T-helper 2 cell treated with Interferon-gamma antibody and Interleukin-4, amounts not matched to agents 5 μg/mL and 100 μg/mL, for 36 hours (primary cell): ENCODE data around the gene OR5F1.

Experiments used
- DNase-seq: peaks from one replicate; pipeline ENCODE4 v3.0.0; 2021; ENCODE audit warnings: low spot score
- H3K27ac Mint-ChIP-seq: one replicate; pipeline ENCODE4 v1.8.0; 2021; ENCODE audit warnings: mild to moderate bottlenecking, mixed read lengths
- H3K27me3 Mint-ChIP-seq: one replicate; pipeline ENCODE4 v1.8.0; 2021; ENCODE audit warnings: low read depth, mixed read lengths
- H3K36me3 Mint-ChIP-seq: one replicate; pipeline ENCODE4 v1.8.0; 2021; ENCODE audit warnings: low read depth, mixed read lengths
- H3K4me1 Mint-ChIP-seq: one replicate; pipeline ENCODE4 v1.8.0; 2021; ENCODE audit warnings: low read depth, mixed read lengths
- H3K4me3 Mint-ChIP-seq: one replicate; pipeline ENCODE4 v1.8.0; 2022; ENCODE audit warnings: mild to moderate bottlenecking, moderate library complexity, mixed read lengths
- H3K9me3 Mint-ChIP-seq: one replicate; pipeline ENCODE4 v1.8.0; 2021; ENCODE audit warnings: mixed read lengths

The OR5F1 gene

DNA sequence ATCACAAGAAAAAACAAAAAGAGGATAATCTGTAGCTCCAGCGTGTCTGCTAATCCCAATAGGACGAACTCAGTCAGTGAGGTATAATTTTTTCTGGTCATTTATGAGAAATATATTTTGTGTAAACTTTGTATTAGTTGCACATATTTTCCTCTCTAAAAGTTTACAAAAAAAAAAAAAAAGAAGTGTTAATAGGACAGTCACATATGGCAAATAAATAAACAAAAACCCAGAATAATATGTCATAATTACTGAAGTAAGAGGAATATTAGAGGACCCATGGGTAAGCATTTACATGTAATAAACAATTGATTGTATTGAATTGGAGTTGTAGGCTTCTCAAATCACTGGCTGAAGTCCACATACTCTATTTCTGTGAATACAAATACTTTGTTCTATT lies at the start of gene OR5F1:
Gene OR5F1 (minus strand): TSS at position 101 of the 400 bp plus-strand sequence. CDS start 0 bp downstream, at position 101.
- Mint-ChIP-seq H3K36me3 (no peaks in the 10 kb centered on the region), H3K4me3 (no peak within 1 kb of the TSS), H3K27ac (no peak within 1 kb of the TSS), H3K4me1 (no peaks in the 10 kb centered on the region), H3K9me3 (peaks cover 42% of the 10 kb centered on the region), H3K27me3 (no peaks in the 10 kb centered on the region)
- DNase-seq: no peak

DNA sequence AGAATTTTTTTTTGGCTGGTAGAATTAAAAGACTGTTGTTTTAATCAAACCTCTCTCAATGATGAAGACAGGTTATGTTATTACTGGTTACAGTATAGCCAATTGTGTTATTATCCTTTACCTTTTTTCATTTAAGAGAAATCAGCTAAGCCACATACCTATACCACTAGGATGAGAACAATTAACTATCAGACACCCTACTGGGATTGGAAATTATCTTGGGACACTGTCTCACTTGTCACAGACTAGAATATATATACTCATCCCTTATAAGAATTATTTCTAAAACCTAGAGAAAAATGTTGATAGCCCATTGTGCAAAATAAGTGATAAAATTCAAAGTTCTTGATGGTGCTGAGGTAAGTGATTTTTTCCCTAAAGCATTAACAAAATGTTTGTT lies 32.9 kb upstream of the OR5F1 start, which contains the start of gene OR5AS1:
Gene OR5AS1 (plus strand): TSS at position 301 of the 400 bp plus-strand sequence. CDS start 2,765 bp downstream, outside the sequence.
- Mint-ChIP-seq H3K4me1 (no peaks in the 10 kb centered on the region), H3K27ac (no peak within 1 kb of the TSS)

DNA sequence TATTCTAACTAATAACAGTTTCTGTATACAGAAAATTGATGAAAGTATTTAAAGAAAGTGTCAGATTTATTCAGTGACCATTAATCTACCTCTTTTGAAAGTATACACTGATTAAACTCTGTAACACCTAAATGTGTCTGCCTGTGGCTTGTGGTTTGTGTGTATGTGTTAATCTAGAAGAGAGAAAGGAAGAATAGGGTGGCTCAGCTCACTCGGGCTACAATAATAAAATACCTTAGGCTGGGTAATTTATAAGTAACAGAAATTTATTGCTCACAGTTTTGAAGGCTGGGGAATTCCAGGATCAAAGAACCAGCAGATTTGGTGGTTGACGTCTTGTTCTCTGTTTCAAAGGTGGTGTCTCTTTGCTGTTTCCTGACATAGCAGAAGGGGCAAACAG lies 19.4 kb upstream of the OR5F1 start:
- H3K4me3 Mint-ChIP-seq: no peak overlapping the region
- no peaks in the 10 kb centered on the region for H3K36me3 Mint-ChIP-seq
- H3K27ac Mint-ChIP-seq: no peak overlapping the region
- no peaks in the 10 kb centered on the region for H3K27me3 Mint-ChIP-seq
- no peaks in the 10 kb centered on the region for H3K4me1 Mint-ChIP-seq
- peaks cover 49% of the 10 kb centered on the region for H3K9me3 Mint-ChIP-seq
- no peak for DNase-seq

More for the DNA sequence above, 32.9 kb upstream of the OR5F1 start, which contains the start of gene OR5AS1:
- H3K36me3 Mint-ChIP-seq: no peaks in the 10 kb centered on the region
- peaks cover 44% of the 10 kb centered on the region for H3K9me3 Mint-ChIP-seq
- no peak for DNase-seq
- no peaks in the 10 kb centered on the region for H3K27me3 Mint-ChIP-seq
- H3K4me3 Mint-ChIP-seq: no peak within 1 kb of the TSS

DNA sequence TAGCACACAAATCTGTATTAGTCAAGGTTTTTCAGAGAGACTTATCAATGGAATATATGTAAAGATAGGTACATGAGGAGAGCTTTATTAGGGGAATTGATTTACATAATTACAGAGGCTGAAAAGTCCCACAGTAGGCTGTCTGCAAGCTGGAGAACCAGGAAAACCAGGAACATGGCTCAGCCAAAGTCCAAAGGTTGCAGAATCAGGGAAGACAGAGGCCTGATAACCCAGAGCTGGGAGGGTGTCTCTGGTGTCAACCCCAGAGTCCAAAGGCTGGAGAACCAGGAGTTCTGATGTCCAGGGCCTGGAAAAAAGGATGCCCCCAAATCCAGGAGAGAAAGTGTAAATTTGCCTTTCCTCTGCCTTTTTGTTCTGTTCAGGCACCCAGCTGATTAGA lies 16.3 kb upstream of the OR5F1 start:
- no peaks in the 10 kb centered on the region for H3K36me3 Mint-ChIP-seq
- no peak overlapping the region for H3K27ac Mint-ChIP-seq
- peaks cover 45% of the 10 kb centered on the region for H3K9me3 Mint-ChIP-seq
- no peaks in the 10 kb centered on the region for H3K4me1 Mint-ChIP-seq
- H3K4me3 Mint-ChIP-seq: no peak overlapping the region
- no peaks in the 10 kb centered on the region for H3K27me3 Mint-ChIP-seq
- DNase-seq: no peak

DNA sequence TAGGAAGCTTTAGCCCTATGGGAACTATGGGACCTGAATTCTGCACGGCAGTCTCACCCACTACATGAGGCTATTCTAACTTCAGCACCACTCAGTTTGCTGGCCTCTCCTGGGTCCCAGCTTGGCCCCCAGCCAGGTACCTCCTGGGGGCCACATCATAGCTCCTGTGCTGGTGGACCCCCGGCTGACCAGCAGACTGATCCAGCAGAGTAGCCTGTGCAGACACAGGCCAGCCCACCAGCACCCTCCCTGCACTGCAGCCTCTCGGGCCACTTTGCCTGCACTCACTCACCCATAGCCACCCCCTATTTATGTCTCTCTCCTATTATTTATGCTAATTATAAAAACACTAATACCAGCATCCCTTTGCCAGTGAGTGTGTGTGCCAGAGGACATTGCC lies 23.5 kb downstream of the OR5F1 start:
- H3K4me3 Mint-ChIP-seq: no peak overlapping the region
- no peak overlapping the region for H3K27ac Mint-ChIP-seq
- DNase-seq: no peak
- no peaks in the 10 kb centered on the region for H3K27me3 Mint-ChIP-seq
- H3K9me3 Mint-ChIP-seq: peaks cover 44% of the 10 kb centered on the region
- H3K4me1 Mint-ChIP-seq: no peaks in the 10 kb centered on the region
- no peaks in the 10 kb centered on the region for H3K36me3 Mint-ChIP-seq

DNA sequence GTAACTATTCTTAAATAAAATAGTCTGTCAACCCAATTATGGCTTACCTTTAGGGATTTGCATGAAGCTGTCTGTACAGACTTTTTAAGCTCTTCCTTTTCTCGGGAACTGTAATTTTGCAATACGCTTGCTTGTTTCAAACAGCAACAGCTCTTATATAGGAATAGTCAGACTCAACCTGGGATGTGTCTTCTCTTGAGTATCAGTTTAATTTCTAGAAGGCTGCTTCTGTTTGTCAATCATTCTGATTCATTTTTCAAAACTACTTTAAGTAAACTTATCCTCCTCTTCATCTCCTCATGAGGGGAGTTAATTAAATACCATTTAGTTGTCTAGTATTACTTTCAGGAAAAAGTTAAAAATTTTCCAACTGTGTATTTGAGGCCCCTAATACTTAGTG lies 24.6 kb downstream of the OR5F1 start, which contains the start of gene OR10AG1:
Gene OR10AG1 (minus strand): TSS at position 101 of the 400 bp plus-strand sequence. CDS start 38 bp downstream, at position 63.
- Mint-ChIP-seq H3K27me3 (no peaks in the 10 kb centered on the region), H3K36me3 (no peaks in the 10 kb centered on the region), H3K27ac (no peak within 1 kb of the TSS), H3K9me3 (peaks cover 44% of the 10 kb centered on the region), H3K4me1 (no peaks in the 10 kb centered on the region), H3K4me3 (no peak within 1 kb of the TSS)
- no peak for DNase-seq

DNA sequence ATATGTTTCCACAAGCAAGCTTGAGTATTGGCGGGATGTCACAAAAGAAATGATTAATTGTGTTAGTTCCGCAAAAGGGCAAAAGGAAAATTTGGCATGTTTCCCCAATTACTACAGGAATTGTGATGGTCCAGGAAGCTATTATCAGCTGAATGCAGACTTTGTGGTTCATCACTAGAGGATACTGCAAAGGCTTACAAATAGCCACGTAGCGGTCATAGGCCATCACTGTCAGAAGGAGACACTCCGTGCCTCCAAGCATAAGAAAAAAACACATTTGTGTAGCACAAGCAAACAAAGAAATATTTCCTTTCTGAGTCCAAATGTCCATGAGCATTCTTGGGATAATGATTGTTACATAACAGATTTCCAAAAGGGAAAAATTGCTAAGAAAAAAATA lies 26.5 kb downstream of the OR5F1 start:
- Mint-ChIP-seq H3K9me3 (peaks cover 45% of the 10 kb centered on the region), H3K36me3 (no peaks in the 10 kb centered on the region), H3K4me3 (no peak overlapping the region), H3K4me1 (no peaks in the 10 kb centered on the region), H3K27me3 (no peaks in the 10 kb centered on the region), H3K27ac (no peak overlapping the region)
- no peak for DNase-seq

DNA sequence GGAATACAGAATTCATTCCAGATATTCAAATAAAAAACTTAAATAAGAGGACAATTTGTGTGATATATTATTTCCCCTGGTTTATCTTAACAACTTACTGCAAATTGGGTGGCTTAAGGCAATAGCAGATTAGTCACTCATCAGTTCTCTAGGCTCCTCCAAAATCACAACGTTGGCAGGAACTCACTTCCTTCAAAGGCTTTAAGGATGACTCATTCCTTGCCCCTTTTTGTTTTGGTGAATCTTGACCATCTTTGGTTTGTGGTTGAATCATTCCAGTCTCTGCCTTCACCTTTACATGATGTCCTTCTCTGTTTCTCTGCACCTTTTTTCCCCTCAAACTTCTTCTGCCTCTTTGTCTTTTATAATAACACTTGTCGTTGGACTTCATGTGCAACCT lies 28.0 kb downstream of the OR5F1 start:
- no peak for DNase-seq
- H3K36me3 Mint-ChIP-seq: no peaks in the 10 kb centered on the region
- H3K4me3 Mint-ChIP-seq: no peak overlapping the region
- H3K27ac Mint-ChIP-seq: no peak overlapping the region
- H3K27me3 Mint-ChIP-seq: no peaks in the 10 kb centered on the region
- H3K9me3 Mint-ChIP-seq: peaks cover 37% of the 10 kb centered on the region
- no peaks in the 10 kb centered on the region for H3K4me1 Mint-ChIP-seq

DNA sequence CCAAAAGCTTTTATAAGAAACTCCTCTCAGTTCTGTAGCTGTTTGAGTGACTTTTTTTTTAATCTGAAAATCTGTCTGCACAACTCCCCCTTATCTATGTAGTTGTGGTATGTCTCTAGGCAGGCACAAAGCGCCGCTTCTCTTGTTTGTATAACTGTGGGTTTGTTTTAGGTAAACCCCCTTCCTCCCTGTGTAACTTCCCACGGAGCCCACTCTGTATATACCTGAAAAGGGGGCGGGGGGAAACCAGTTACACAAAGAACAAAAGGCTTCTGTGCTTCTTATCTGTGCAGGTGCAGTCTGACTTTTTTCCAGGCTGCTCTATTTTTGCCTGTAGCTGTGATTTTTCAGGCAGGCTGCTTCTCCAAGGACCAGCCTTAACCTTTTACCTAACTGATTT lies 37.9 kb downstream of the OR5F1 start:
- Mint-ChIP-seq H3K9me3 (peaks cover 25% of the 10 kb centered on the region), H3K4me1 (no peaks in the 10 kb centered on the region), H3K27me3 (no peaks in the 10 kb centered on the region), H3K27ac (no peak overlapping the region), H3K36me3 (no peaks in the 10 kb centered on the region), H3K4me3 (no peak overlapping the region)
- DNase-seq: no peak

DNA sequence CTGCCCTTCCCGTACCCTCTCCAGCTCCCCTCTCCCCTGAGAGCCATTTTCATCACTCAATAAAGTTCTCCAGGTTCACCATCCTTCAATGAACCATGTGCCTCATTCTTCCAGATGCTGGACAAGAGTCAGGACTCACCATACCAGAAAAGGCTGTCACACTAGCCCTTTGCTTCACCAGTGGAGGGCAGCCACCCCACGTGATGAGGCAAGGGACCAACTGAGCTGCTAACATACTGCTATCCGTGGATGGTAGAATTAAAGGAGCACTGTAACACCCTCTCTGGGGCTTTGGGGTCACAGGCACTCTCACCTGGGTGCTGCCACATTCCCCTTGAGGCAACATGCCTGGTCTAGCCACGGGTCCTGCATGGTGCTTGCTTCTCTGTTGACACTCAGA lies 45.1 kb downstream of the OR5F1 start:
- Mint-ChIP-seq H3K4me3 (no peak overlapping the region), H3K4me1 (no peaks in the 10 kb centered on the region), H3K36me3 (no peaks in the 10 kb centered on the region), H3K9me3 (peaks cover 14% of the 10 kb centered on the region), H3K27me3 (no peaks in the 10 kb centered on the region), H3K27ac (no peak overlapping the region)
- no peak for DNase-seq
